Gastroesophageal sphincter (tissue), 3 donors: ENCODE measurements around the gene IFRD1.

Source experiments
- POLR2A ChIP-seq, 2 donors: fragments of 450-650 bp; IDR thresholded peaks; one replicate each; pipeline ENCODE4 v1.6.1; 2017; ENCODE audit warnings: antibody characterized with exemption in 2 of 2, mild to moderate bottlenecking in 2 of 2, moderate library complexity in 1 of 2
- TF ChIP-seq, protein P1 (sequence below), 4 experiments: fragments of 200-600 bp in 2 of 4; fragments of 450-650 bp in 2 of 4; sonication (generic) in 1 of 4; IDR thresholded peaks; one replicate each; pipeline ENCODE4 v1.5.1; 2017 to 2019; ENCODE audit warnings: antibody characterized with exemption in 4 of 4, mild to moderate bottlenecking in 2 of 4, moderate library complexity in 2 of 4

DNA sequence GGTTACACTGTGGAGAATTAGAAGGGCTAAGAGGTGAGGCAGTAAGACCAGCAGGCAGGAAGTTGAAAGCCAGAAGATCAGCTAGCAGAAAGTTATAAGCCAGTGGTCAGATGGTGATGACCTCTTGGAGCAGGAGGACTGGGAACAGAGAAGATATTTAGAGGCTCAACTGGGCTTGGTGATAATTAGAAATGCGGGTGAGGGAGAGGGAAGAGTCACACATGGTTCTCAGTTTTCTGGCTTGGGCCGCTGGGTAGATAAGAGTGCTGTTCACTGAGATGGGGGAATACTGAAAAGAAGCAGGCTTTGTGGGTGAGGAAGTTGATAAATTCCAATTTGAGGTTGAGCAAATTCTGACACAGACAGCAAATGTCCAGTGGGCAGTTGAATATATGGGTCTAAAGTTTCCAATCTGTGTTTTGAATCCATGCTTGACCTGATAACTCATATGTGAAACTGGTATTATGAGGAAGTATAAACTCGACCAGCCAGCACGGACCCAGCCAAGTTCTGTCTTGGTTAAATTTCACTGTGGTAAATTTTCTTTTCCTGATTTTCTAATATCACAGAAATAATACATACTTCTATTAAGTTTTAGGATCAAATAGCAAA lies 53.2 kb downstream of the IFRD1 start:
- TF ChIP-seq, protein P1, sequence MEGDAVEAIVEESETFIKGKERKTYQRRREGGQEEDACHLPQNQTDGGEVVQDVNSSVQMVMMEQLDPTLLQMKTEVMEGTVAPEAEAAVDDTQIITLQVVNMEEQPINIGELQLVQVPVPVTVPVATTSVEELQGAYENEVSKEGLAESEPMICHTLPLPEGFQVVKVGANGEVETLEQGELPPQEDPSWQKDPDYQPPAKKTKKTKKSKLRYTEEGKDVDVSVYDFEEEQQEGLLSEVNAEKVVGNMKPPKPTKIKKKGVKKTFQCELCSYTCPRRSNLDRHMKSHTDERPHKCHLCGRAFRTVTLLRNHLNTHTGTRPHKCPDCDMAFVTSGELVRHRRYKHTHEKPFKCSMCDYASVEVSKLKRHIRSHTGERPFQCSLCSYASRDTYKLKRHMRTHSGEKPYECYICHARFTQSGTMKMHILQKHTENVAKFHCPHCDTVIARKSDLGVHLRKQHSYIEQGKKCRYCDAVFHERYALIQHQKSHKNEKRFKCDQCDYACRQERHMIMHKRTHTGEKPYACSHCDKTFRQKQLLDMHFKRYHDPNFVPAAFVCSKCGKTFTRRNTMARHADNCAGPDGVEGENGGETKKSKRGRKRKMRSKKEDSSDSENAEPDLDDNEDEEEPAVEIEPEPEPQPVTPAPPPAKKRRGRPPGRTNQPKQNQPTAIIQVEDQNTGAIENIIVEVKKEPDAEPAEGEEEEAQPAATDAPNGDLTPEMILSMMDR (IDR thresholded peaks at IDR 0.05): no peak
- TF ChIP-seq POLR2A (IDR thresholded peaks at IDR 0.05): no peak
